ENCODE results near the gene FLT3LG. TPM values are rescaled to one million over a fixed set of nuclear protein-coding genes. Genes with fewer than 3 reads are reported as not detected.

FLT3LG gene
- total and polyA plus RNA-seq, 2 of the 8 experiments (the other 6 are each of a cell fraction or from before 2014, with no cell fraction given), result 1.6 to 3.2 TPM

DNA sequence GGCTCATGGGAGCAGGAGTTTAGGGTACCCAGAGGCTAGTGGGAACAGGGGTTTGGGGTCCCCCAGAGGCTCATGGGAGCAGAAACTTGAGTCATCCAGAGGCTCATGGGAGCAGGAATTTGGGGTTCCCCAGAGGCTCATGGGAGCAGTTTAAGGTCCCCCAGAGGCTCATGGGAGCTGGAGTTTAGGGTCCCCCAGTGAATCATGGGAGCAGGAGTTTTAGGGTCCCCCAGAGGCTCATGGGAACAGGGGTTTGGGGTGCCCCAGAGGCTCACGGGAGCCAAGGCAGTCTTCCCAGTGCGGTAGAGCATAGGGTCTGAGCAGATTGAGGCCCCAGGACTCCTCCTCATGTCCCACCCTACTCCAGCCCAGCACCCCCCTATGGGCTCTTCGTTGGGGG is 8.6 kb upstream of the FLT3LG start (continued):
- TF ChIP-seq, protein P1, sequence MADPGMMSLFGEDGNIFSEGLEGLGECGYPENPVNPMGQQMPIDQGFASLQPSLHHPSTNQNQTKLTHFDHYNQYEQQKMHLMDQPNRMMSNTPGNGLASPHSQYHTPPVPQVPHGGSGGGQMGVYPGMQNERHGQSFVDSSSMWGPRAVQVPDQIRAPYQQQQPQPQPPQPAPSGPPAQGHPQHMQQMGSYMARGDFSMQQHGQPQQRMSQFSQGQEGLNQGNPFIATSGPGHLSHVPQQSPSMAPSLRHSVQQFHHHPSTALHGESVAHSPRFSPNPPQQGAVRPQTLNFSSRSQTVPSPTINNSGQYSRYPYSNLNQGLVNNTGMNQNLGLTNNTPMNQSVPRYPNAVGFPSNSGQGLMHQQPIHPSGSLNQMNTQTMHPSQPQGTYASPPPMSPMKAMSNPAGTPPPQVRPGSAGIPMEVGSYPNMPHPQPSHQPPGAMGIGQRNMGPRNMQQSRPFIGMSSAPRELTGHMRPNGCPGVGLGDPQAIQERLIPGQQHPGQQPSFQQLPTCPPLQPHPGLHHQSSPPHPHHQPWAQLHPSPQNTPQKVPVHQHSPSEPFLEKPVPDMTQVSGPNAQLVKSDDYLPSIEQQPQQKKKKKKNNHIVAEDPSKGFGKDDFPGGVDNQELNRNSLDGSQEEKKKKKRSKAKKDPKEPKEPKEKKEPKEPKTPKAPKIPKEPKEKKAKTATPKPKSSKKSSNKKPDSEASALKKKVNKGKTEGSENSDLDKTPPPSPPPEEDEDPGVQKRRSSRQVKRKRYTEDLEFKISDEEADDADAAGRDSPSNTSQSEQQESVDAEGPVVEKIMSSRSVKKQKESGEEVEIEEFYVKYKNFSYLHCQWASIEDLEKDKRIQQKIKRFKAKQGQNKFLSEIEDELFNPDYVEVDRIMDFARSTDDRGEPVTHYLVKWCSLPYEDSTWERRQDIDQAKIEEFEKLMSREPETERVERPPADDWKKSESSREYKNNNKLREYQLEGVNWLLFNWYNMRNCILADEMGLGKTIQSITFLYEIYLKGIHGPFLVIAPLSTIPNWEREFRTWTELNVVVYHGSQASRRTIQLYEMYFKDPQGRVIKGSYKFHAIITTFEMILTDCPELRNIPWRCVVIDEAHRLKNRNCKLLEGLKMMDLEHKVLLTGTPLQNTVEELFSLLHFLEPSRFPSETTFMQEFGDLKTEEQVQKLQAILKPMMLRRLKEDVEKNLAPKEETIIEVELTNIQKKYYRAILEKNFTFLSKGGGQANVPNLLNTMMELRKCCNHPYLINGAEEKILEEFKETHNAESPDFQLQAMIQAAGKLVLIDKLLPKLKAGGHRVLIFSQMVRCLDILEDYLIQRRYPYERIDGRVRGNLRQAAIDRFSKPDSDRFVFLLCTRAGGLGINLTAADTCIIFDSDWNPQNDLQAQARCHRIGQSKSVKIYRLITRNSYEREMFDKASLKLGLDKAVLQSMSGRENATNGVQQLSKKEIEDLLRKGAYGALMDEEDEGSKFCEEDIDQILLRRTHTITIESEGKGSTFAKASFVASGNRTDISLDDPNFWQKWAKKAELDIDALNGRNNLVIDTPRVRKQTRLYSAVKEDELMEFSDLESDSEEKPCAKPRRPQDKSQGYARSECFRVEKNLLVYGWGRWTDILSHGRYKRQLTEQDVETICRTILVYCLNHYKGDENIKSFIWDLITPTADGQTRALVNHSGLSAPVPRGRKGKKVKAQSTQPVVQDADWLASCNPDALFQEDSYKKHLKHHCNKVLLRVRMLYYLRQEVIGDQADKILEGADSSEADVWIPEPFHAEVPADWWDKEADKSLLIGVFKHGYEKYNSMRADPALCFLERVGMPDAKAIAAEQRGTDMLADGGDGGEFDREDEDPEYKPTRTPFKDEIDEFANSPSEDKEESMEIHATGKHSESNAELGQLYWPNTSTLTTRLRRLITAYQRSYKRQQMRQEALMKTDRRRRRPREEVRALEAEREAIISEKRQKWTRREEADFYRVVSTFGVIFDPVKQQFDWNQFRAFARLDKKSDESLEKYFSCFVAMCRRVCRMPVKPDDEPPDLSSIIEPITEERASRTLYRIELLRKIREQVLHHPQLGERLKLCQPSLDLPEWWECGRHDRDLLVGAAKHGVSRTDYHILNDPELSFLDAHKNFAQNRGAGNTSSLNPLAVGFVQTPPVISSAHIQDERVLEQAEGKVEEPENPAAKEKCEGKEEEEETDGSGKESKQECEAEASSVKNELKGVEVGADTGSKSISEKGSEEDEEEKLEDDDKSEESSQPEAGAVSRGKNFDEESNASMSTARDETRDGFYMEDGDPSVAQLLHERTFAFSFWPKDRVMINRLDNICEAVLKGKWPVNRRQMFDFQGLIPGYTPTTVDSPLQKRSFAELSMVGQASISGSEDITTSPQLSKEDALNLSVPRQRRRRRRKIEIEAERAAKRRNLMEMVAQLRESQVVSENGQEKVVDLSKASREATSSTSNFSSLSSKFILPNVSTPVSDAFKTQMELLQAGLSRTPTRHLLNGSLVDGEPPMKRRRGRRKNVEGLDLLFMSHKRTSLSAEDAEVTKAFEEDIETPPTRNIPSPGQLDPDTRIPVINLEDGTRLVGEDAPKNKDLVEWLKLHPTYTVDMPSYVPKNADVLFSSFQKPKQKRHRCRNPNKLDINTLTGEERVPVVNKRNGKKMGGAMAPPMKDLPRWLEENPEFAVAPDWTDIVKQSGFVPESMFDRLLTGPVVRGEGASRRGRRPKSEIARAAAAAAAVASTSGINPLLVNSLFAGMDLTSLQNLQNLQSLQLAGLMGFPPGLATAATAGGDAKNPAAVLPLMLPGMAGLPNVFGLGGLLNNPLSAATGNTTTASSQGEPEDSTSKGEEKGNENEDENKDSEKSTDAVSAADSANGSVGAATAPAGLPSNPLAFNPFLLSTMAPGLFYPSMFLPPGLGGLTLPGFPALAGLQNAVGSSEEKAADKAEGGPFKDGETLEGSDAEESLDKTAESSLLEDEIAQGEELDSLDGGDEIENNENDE (IDR thresholded peaks at IDR 0.05; ENCODE audit: insufficient replicate concordance, low read length), result no peak
- TF ChIP-seq SIRT6 (IDR thresholded peaks at IDR 0.05; ENCODE audit: low read length) (no peak), JUN (IDR thresholded peaks at IDR 0.05; ENCODE audit: low read depth, low read length) (no peak), SIX5 (IDR thresholded peaks at IDR 0.05; ENCODE audit: low read depth, low read length) (no peak), TEAD4 (IDR thresholded peaks at IDR 0.05; ENCODE audit: low read depth, low read length) (no peak), ZNF274 (IDR thresholded peaks at IDR 0.05; ENCODE audit: borderline replicate concordance, extremely low read depth, low read length) (no peak), POLR2A (IDR thresholded peaks at IDR 0.05; ENCODE audit: control extremely low read depth in 1 of 2, low read depth in 2 of 2, low read length in 2 of 2) (no peak), NANOG (IDR thresholded peaks at IDR 0.05; ENCODE audit: insufficient read depth, low read depth, low read length, poor library complexity, severe bottlenecking) (no peak), SUZ12 (IDR thresholded peaks at IDR 0.05; ENCODE audit: low read length) (no peak)
- TF ChIP-seq, protein P2, sequence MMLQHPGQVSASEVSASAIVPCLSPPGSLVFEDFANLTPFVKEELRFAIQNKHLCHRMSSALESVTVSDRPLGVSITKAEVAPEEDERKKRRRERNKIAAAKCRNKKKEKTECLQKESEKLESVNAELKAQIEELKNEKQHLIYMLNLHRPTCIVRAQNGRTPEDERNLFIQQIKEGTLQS (IDR thresholded peaks at IDR 0.05; ENCODE audit: insufficient read depth, low read depth, low read length), result no peak
- TF ChIP-seq, protein P3, sequence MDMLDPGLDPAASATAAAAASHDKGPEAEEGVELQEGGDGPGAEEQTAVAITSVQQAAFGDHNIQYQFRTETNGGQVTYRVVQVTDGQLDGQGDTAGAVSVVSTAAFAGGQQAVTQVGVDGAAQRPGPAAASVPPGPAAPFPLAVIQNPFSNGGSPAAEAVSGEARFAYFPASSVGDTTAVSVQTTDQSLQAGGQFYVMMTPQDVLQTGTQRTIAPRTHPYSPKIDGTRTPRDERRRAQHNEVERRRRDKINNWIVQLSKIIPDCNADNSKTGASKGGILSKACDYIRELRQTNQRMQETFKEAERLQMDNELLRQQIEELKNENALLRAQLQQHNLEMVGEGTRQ (IDR thresholded peaks at IDR 0.05; ENCODE audit: low read length), result no peak

Data from H1 (cell line).